Neural cell (in vitro differentiated cells): ENCODE measurements around the gene PSEN2. TPM values are rescaled to one million over a fixed set of nuclear protein-coding genes. Genes with fewer than 3 reads are reported as not detected.
"Not testable (repeated sequence)": the region's sequence is repeated elsewhere in the genome, so short reads cannot be mapped to it uniquely, and the experiment has no call there.

Experiments used
- H2AFZ ChIP-seq: fragments of 200-600, 300-800 bp; sonication (generic), shearing (Covaris generic); 2 replicates; pipeline ENCODE4 v1.6.0; 2014; ENCODE audit warnings: low read depth, mild to moderate bottlenecking, antibody characterized with exemption, low read length, moderate library complexity
- H3F3A ChIP-seq: fragments of 200-600 bp; shearing (Covaris generic); 2 replicates; pipeline ENCODE4 v1.6.1; 2016; ENCODE audit warnings: mild to moderate bottlenecking, moderate library complexity, mixed read lengths, antibody characterized with exemption, low read length; ENCODE audit not compliant: insufficient read depth, poor library complexity, severe bottlenecking
- H3K27ac ChIP-seq: fragments of 200-600, 300-800 bp; sonication (generic), shearing (Covaris generic); 2 replicates; pipeline ENCODE4 v1.5.1; 2014; ENCODE audit warnings: mild to moderate bottlenecking, low read length, moderate library complexity
- H3K27me3 ChIP-seq: fragments of 300-800, 200-600 bp; sonication (generic), shearing (Covaris generic); 2 replicates; pipeline ENCODE4 v1.6.0; 2014; ENCODE audit warnings: mild to moderate bottlenecking, low read depth, low read length, moderate library complexity; ENCODE audit not compliant: insufficient read depth
- H3K36me3 ChIP-seq: fragments of 300-800, 200-600 bp; sonication (generic), shearing (Covaris generic); 2 replicates; pipeline ENCODE4 v1.5.1; 2014; ENCODE audit warnings: mild to moderate bottlenecking, antibody characterized with exemption, low read length, moderate library complexity; ENCODE audit not compliant: insufficient read depth
- H3K4me2 ChIP-seq: fragments of 300-800, 200-600 bp; sonication (generic), shearing (Covaris generic); 2 replicates; pipeline ENCODE4 v1.6.0; 2014; ENCODE audit warnings: mild to moderate bottlenecking, low read length
- H3K4me3 ChIP-seq: fragments of 300-800, 200-600 bp; sonication (generic), shearing (Covaris generic); 2 replicates; pipeline ENCODE4 v1.5.1; 2014; ENCODE audit warnings: mild to moderate bottlenecking, low read length, moderate library complexity
- H3K79me2 ChIP-seq: fragments of 200-600 bp; shearing (Covaris generic); replicated peaks from 2 replicates; pipeline ENCODE4 v1.6.0; 2014; ENCODE audit warnings: mild to moderate bottlenecking, low read length, moderate library complexity; ENCODE audit not compliant: insufficient read depth
- H3K9ac ChIP-seq: fragments of 300-800, 200-600 bp; sonication (generic), shearing (Covaris generic); 2 replicates; pipeline ENCODE4 v1.6.1; 2016; ENCODE audit warnings: mild to moderate bottlenecking, low read length, mixed read lengths
- H3K9me2 ChIP-seq: fragments of 200-600 bp; shearing (Covaris generic); 2 replicates; pipeline ENCODE4 v1.6.1; 2016; ENCODE audit warnings: mild to moderate bottlenecking, low read length, mixed read lengths; ENCODE audit not compliant: insufficient read depth
- H3K9me3 ChIP-seq: fragments of 200-600, 300-800 bp; sonication (generic), shearing (Covaris generic); 2 replicates; pipeline ENCODE4 v1.6.1; 2016; ENCODE audit warnings: mild to moderate bottlenecking, mixed run types, low read length, moderate library complexity, mixed read lengths
- H4K20me1 ChIP-seq: fragments of 200-600 bp; shearing (Covaris generic); 2 replicates; pipeline ENCODE4 v1.6.1; 2016; ENCODE audit warnings: mild to moderate bottlenecking, mixed run types; ENCODE audit not compliant: insufficient read depth
- CTCF ChIP-seq: fragments of 450-650 bp; IDR thresholded peaks from 2 replicates; pipeline ENCODE4 v1.5.1; 2014; ENCODE audit warnings: antibody characterized with exemption, mild to moderate bottlenecking, moderate library complexity; ENCODE audit not compliant: poor library complexity, severe bottlenecking
- EP300 ChIP-seq: fragments of 450-650 bp; conservative IDR thresholded peaks from 2 replicates; pipeline ENCODE4 v1.6.1; 2014; ENCODE audit warnings: antibody characterized with exemption, mild to moderate bottlenecking, moderate library complexity; ENCODE audit not compliant: poor library complexity, severe bottlenecking
- EZH2 ChIP-seq: fragments of 200-600, 300-800 bp; shearing (Covaris generic), sonication (generic); IDR thresholded peaks from 2 replicates; pipeline ENCODE4 v1.6.1; 2014; ENCODE audit warnings: antibody characterized with exemption, low read length, borderline replicate concordance, mild to moderate bottlenecking; ENCODE audit not compliant: insufficient read depth, poor library complexity, severe bottlenecking
- MXI1 ChIP-seq: fragments of 450-650 bp; conservative IDR thresholded peaks from 2 replicates; pipeline ENCODE4 v1.6.1; 2014; ENCODE audit warnings: antibody characterized with exemption, mild to moderate bottlenecking; ENCODE audit not compliant: poor library complexity, severe bottlenecking
- POLR2AphosphoS5 ChIP-seq: IDR thresholded peaks from 2 replicates; pipeline ENCODE4 v1.6.1; 2012
- RAD21 ChIP-seq: fragments of 450-650 bp; conservative IDR thresholded peaks from 2 replicates; pipeline ENCODE4 v1.6.1; 2014; ENCODE audit warnings: antibody characterized with exemption, mild to moderate bottlenecking, moderate library complexity
- SMC3 ChIP-seq: fragments of 450-650 bp; conservative IDR thresholded peaks from 2 replicates; pipeline ENCODE4 v1.6.1; 2014; ENCODE audit warnings: antibody characterized with exemption, mild to moderate bottlenecking, moderate library complexity; ENCODE audit not compliant: poor library complexity
- TAF1 ChIP-seq: IDR thresholded peaks from 2 replicates; pipeline ENCODE4 v1.6.1; 2012; ENCODE audit warnings: low read depth
- polyA plus RNA-seq: library from polyadenylated mRNA; depleted of rRNA; stranded (reverse); fragments of >200 nt; gene quantifications from 2 replicates; pipeline ENCODE4 v1.2.3, GENCODE V29; 2014
- TF ChIP-seq, protein P1 (sequence below): IDR thresholded peaks from 2 replicates; pipeline ENCODE4 v1.6.1; 2012; ENCODE audit warnings: borderline replicate concordance

PSEN2 gene
- polyA plus RNA-seq, 1 donor from 2014 or later, result 12.9 TPM

GRCh38 chr1:226845624-226846023 lies 24.8 kb upstream of the PSEN2 start:
- Histone ChIP-seq H3K9ac (no peak overlapping the region), H4K20me1 (no peaks in the 10 kb centered on the region), H3K36me3 (no peaks in the 10 kb centered on the region), H3K4me3 (no peak overlapping the region), H3K9me2 (no peaks in the 10 kb centered on the region), H3K27ac (no peak overlapping the region), H3K79me2 (no peaks in the 10 kb centered on the region), H3K27me3 (no peaks in the 10 kb centered on the region), H3K9me3 (no peaks in the 10 kb centered on the region), H3F3A (no peaks in the 10 kb centered on the region), H2AFZ (no peak overlapping the region), H3K4me2 (no peak overlapping the region)
- TF ChIP-seq EZH2 (no peak), RAD21 (no peak), POLR2AphosphoS5 (no peak), MXI1 (no peak), TAF1 (no peak), EP300 (no peak), CTCF (no peak), SMC3 (no peak)
- TF ChIP-seq, protein P1, sequence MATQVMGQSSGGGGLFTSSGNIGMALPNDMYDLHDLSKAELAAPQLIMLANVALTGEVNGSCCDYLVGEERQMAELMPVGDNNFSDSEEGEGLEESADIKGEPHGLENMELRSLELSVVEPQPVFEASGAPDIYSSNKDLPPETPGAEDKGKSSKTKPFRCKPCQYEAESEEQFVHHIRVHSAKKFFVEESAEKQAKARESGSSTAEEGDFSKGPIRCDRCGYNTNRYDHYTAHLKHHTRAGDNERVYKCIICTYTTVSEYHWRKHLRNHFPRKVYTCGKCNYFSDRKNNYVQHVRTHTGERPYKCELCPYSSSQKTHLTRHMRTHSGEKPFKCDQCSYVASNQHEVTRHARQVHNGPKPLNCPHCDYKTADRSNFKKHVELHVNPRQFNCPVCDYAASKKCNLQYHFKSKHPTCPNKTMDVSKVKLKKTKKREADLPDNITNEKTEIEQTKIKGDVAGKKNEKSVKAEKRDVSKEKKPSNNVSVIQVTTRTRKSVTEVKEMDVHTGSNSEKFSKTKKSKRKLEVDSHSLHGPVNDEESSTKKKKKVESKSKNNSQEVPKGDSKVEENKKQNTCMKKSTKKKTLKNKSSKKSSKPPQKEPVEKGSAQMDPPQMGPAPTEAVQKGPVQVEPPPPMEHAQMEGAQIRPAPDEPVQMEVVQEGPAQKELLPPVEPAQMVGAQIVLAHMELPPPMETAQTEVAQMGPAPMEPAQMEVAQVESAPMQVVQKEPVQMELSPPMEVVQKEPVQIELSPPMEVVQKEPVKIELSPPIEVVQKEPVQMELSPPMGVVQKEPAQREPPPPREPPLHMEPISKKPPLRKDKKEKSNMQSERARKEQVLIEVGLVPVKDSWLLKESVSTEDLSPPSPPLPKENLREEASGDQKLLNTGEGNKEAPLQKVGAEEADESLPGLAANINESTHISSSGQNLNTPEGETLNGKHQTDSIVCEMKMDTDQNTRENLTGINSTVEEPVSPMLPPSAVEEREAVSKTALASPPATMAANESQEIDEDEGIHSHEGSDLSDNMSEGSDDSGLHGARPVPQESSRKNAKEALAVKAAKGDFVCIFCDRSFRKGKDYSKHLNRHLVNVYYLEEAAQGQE, result no peak

DNA sequence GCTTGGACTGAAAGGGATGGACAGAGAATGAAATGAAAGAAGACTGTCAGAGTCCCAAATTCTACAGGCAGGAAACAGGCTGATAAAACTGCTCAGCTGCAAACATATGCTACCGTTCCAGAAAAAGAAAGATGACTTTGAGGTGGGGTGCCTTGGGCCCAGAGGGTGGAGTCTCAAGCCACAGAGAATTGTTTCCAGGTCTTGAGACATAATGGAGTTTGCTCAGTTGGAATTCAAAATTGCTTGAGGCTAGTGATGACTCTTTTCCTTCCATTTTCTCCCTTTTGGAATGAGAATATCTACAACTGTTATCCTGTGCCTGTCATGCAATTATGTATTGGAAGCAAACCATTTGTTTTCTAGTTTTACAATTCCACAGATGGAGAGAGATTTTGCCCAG lies 23.6 kb upstream of the PSEN2 start:
- Histone ChIP-seq H3K9me2 (no peaks in the 10 kb centered on the region), H2AFZ (no peak overlapping the region), H3K4me3 (no peak overlapping the region), H4K20me1 (no peaks in the 10 kb centered on the region), H3K27me3 (no peaks in the 10 kb centered on the region), H3K9me3 (no peaks in the 10 kb centered on the region), H3K9ac (no peak overlapping the region), H3K4me2 (no peak overlapping the region), H3K27ac (no peak overlapping the region), H3K79me2 (no peaks in the 10 kb centered on the region), H3F3A (no peaks in the 10 kb centered on the region), H3K36me3 (no peaks in the 10 kb centered on the region)
- TF ChIP-seq SMC3 (no peak), TAF1 (no peak), POLR2AphosphoS5 (no peak), EP300 (no peak), RAD21 (no peak), MXI1 (no peak), EZH2 (no peak), CTCF (no peak)
- TF ChIP-seq, protein P1, result no peak

DNA sequence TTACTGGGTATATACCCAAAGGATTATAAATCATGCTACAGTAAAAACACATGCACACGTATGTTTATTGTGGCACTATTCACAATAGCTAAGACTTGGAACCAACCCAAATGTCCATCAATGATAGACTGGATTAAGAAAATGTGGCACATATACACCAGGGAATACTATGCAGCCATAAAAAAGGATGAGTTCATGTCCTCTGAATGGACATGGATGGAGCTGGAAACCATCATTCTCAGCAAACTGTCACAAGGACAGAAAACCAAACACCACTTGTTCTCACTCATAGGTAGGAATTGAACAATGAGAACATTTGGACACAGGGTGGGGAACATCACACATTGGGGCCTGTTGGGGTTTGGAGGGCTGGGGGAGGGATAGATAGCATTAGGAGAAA lies 15.9 kb upstream of the PSEN2 start:
- not testable (repeated sequence) for H3K27me3 ChIP-seq, H3K9ac ChIP-seq, H3K36me3 ChIP-seq, H3K79me2 ChIP-seq, H3K27ac ChIP-seq, H3F3A ChIP-seq, H3K4me3 ChIP-seq, H2AFZ ChIP-seq, H4K20me1 ChIP-seq, H3K9me3 ChIP-seq, H3K9me2 ChIP-seq, H3K4me2 ChIP-seq
